GM12878 (cell line): ENCODE results near the gene PABPC1L. TPM values are rescaled to one million over a fixed set of nuclear protein-coding genes. Genes with fewer than 3 reads are reported as not detected.

Experiments used
- ATAC-seq: fragments of 200-7000 bp; cut with Tn5 transposase; 3 replicates; pipeline ENCODE4 v1.9.1; 2020; ENCODE audit warnings: mild to moderate bottlenecking, moderate library complexity
- BruUV-seq: library from RNA; stranded (reverse); fragments of 400-500 nt; replicated peaks from 2 replicates; lab custom pipeline; 2021; lab: Mats Ljungman, UMichigan
- CTCF ChIA-PET: fragments of 300-600 bp; sonication (Branson Sonifier 250); formaldehyde crosslinking; extraction: SDS; loops from one replicate; lab custom pipeline; 2021; ENCODE audit warnings: inconsistent platforms; lab: Yijun Ruan, JAX
- POLR2A ChIA-PET: fragments of 350-600 bp; formaldehyde crosslinking; extraction: SDS; loops from one replicate; lab custom pipeline; 2021; ENCODE audit warnings: inconsistent platforms; lab: Charles Lee
- RAD21 ChIA-PET: fragments of 300-600 bp; sonication (Branson Sonifier 250); formaldehyde crosslinking; loops from one replicate; lab custom pipeline; 2023; ENCODE audit warnings: antibody characterized with exemption; ENCODE audit not compliant: unreplicated experiment; lab: Charles Lee
- SMC1A ChIA-PET: fragments of 300-600 bp; sonication (Branson Sonifier 250); formaldehyde crosslinking; loops from one replicate; lab custom pipeline; 2023; ENCODE audit not compliant: unreplicated experiment, uncharacterized antibody; lab: Charles Lee
- DNase-seq: peaks from one replicate; pipeline ENCODE4 v3.0.0-alpha.2; 2011; ENCODE audit warnings: low read depth, low spot score
- FAIRE-seq: peaks from 3 replicates; lab custom pipeline; 2011; peaks lifted over from hg19 to GRCh38; lab: Jason Lieb, UNC
- H2AFZ ChIP-seq: 2 replicates; pipeline ENCODE4 v1.6.0; 2011; ENCODE audit warnings: low read depth, low read length, control low read depth; ENCODE audit not compliant: control insufficient read depth
- H3K27ac ChIP-seq: 2 replicates; pipeline ENCODE4 v1.5.1; 2011; ENCODE audit warnings: control low read depth; ENCODE audit not compliant: control insufficient read depth, insufficient read depth
- H3K27me3 ChIP-seq, 2 experiments: replicated peaks in 1 of 2; 2 replicates each; pipeline versions ENCODE4 v1.6.0 to v1.6.1; 2011; ENCODE audit warnings: low read length in 1 of 2; ENCODE audit not compliant: control insufficient read depth in 2 of 2, insufficient read depth in 2 of 2
- H3K36me3 ChIP-seq, 2 experiments: 2 replicates each; pipeline ENCODE4 v1.5.1; 2011; ENCODE audit warnings: low read length in 1 of 2; ENCODE audit not compliant: control insufficient read depth in 2 of 2, insufficient read depth in 2 of 2
- H3K4me1 ChIP-seq: 2 replicates; pipeline ENCODE4 v1.6.1; 2011; ENCODE audit warnings: mild to moderate bottlenecking, low read length, moderate library complexity, mixed read lengths; ENCODE audit not compliant: control insufficient read depth, insufficient read depth
- H3K4me2 ChIP-seq: 2 replicates; pipeline ENCODE4 v1.6.0; 2011; ENCODE audit warnings: control low read depth; ENCODE audit not compliant: control insufficient read depth, insufficient read depth
- H3K4me3 ChIP-seq: fragments of 200-600 bp; sonication (generic); 2 replicates; pipeline ENCODE4 v1.5.1; 2016
- H3K79me2 ChIP-seq: 2 replicates; pipeline ENCODE4 v1.6.0; 2011; ENCODE audit warnings: low read length; ENCODE audit not compliant: control insufficient read depth, insufficient read depth
- H3K9ac ChIP-seq: 2 replicates; pipeline ENCODE4 v1.8.0; 2011; ENCODE audit warnings: low read length, control low read depth, mixed read lengths; ENCODE audit not compliant: control insufficient read depth, insufficient read depth
- H3K9me3 ChIP-seq: replicated peaks from 3 replicates; pipeline ENCODE4 v1.5.1; 2011; ENCODE audit warnings: mild to moderate bottlenecking, low read length; ENCODE audit not compliant: control insufficient read depth, insufficient read depth
- H4K20me1 ChIP-seq: 2 replicates; pipeline ENCODE4 v1.6.0; 2011; ENCODE audit not compliant: control insufficient read depth, insufficient read depth
- HSF1 ChIP-seq: fragments of 150-350 bp; IDR thresholded peaks from 2 replicates; pipeline ENCODE4 v1.6.1; 2014; ENCODE audit warnings: mild to moderate bottlenecking, low read depth, low read length
- NR2C1 ChIP-seq: fragments of 450-650 bp; IDR thresholded peaks from 2 replicates; pipeline ENCODE4 v1.6.1; 2017; ENCODE audit warnings: antibody characterized with exemption, mild to moderate bottlenecking, moderate library complexity
- TCF12 ChIP-seq: IDR thresholded peaks from 2 replicates; pipeline ENCODE4 v1.6.1; 2011; ENCODE audit warnings: low read depth, mild to moderate bottlenecking, low read length
- ZSCAN29 ChIP-seq: fragments of 450-650 bp; IDR thresholded peaks from 2 replicates; pipeline ENCODE4 v1.6.1; 2017; ENCODE audit warnings: mild to moderate bottlenecking, moderate library complexity
- ZZZ3 ChIP-seq: IDR thresholded peaks from 2 replicates; pipeline ENCODE4 v1.6.1; 2011; ENCODE audit warnings: low read depth; ENCODE audit not compliant: control insufficient read depth, insufficient read length
- WGBS: methylation state at CpG from one replicate; pipeline ENCODE4 v1.1.6; 2016; ENCODE audit warnings: low lambda C conversion rate; ENCODE audit not compliant: insufficient replicate concordance, insufficient coverage; ENCODE audit errors: missing lambda C conversion rate; 5-methylcytosine and 5-hydroxymethylcytosine counted together
- in situ Hi-C: fragments of 300-500 bp; cut with MboI; formaldehyde crosslinking; loops from 9 replicates; pipeline ENCODE4 v1.14.3; 2018; ENCODE audit warnings: mixed read lengths
- intact Hi-C: fragments of 100-400 bp; cut with micrococcal nuclease; formaldehyde crosslinking; loops from one replicate; pipeline ENCODE4 v1.14.2; 2022; ENCODE audit not compliant: unreplicated experiment
- polyA plus RNA-seq, 11 experiments: library from polyadenylated mRNA; depleted of rRNA in 4 of 11; unstranded in 6 of 11; stranded (reverse) in 5 of 11; fragments of >200 nt; fragmentation: Nextera tagmentation in 4 of 11; fragmentation: Illumina TruSeq in 1 of 11; extraction: Ambion mirVana in 4 of 11; extraction: Trizol in 1 of 11; gene quantifications; 1 replicate in 1 of 11; 2 replicates in 10 of 11; pipeline versions ENCODE4 v1.2.1 to v1.2.3, GENCODE V29; 2011 to 2016; ENCODE audit warnings: inconsistent platforms in 2 of 11, missing spikeins in 2 of 11, low read depth in 1 of 11
- total RNA-seq, 4 experiments: library from RNA; depleted of rRNA in 3 of 4; stranded (reverse); fragments of >200 nt in 3 of 4; fragmentation: Illumina TruSeq in 1 of 4; extraction: Trizol in 1 of 4; gene quantifications; 2 replicates each; pipeline versions ENCODE4 v1.2.1 to v1.2.3, GENCODE V29; 2013 to 2021
- TF ChIP-seq, protein P1 (sequence below), 3 experiments: IDR thresholded peaks in 2 of 3; conservative IDR thresholded peaks in 1 of 3; 2 replicates each; pipeline ENCODE4 v1.5.1; 2011; ENCODE audit warnings: low read depth in 3 of 3, low read length in 3 of 3, mild to moderate bottlenecking in 3 of 3, control low read depth in 2 of 3, moderate library complexity in 2 of 3, inconsistent platforms in 1 of 3, mixed read lengths in 1 of 3; ENCODE audit not compliant: control insufficient read depth in 2 of 3, insufficient read depth in 1 of 3; ENCODE audit errors: extremely low read depth in 1 of 3

PABPC1L gene
- total and polyA plus RNA-seq, 10 of the 15 experiments (the other 5 are each of a cell fraction or from before 2014, with no cell fraction given) = 6.1 to 66.8 (median 11.9) TPM

DNA sequence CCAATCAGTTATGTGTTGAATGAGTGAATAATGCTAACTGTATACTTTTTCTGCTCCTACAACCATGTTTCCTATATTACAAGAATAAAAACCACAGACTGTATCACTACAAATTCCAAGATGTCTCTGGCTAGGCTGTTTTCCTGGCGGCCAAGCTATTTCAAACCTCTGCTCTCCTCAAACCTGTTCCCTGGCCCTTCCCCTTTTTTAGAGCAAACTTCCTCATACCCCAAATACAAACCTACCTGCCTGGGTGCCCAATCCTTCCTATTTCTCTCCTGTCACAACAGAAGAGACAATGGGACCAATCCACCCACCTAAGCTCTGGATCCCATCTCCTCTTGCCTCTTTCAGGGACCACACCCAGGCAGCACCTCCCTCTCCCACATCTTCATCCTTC lies 42.9 kb downstream of the PABPC1L start (continued):
- TF ChIP-seq, protein P1, sequence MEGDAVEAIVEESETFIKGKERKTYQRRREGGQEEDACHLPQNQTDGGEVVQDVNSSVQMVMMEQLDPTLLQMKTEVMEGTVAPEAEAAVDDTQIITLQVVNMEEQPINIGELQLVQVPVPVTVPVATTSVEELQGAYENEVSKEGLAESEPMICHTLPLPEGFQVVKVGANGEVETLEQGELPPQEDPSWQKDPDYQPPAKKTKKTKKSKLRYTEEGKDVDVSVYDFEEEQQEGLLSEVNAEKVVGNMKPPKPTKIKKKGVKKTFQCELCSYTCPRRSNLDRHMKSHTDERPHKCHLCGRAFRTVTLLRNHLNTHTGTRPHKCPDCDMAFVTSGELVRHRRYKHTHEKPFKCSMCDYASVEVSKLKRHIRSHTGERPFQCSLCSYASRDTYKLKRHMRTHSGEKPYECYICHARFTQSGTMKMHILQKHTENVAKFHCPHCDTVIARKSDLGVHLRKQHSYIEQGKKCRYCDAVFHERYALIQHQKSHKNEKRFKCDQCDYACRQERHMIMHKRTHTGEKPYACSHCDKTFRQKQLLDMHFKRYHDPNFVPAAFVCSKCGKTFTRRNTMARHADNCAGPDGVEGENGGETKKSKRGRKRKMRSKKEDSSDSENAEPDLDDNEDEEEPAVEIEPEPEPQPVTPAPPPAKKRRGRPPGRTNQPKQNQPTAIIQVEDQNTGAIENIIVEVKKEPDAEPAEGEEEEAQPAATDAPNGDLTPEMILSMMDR (IDR thresholded peaks at IDR 0.05 in 2 of 3, conservative IDR thresholded peaks at IDR 0.05 in 1 of 3; ENCODE audit: control insufficient read depth in 2 of 3, extremely low read depth in 1 of 3, insufficient read depth in 1 of 3, low read depth in 3 of 3, low read length in 3 of 3) = no peak
- TF ChIP-seq HSF1 = no peak

DNA sequence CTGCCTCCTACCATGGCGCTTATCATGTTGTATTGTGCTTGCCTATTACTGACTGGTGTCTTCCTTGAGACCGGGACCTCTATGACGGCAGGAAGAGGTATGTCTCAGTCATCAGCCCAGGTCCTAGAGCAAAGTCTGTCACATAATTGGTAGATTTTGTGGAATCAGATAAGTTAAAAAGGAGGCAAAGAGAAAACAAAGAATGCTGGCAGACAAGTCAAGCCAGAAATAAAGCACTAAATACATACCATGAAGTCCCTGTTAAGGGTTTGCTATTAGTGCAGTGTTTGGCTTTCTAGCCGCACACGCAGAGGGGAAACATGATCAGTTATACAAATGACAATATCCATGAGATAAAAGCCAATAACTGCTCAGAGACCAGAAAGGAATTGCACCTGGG lies 44.4 kb downstream of the PABPC1L start:
- ChIA-PET CTCF (interaction anchor here (0.8 to 2.1 kb wide), 2 partner anchors 12 to 90 kb away, joined by 3 to 7 read pairs; no protein-coding TSS in a partner anchor), RAD21 (no interaction called here), POLR2A (no interaction called here), SMC1A (interaction anchor here (0.8 kb wide), 1 partner anchor 12 kb away, joined by 4 read pairs; no protein-coding TSS in a partner anchor)
- 96% methylated on average over 5 of the region's 5 CpGs for WGBS
- no peak overlapping the region for H3K27ac ChIP-seq
- no peak overlapping the region for H2AFZ ChIP-seq
- H3K4me3 ChIP-seq = no peak overlapping the region
- no peaks in the 10 kb centered on the region for H3K9me3 ChIP-seq
- peaks cover 18% of the 10 kb centered on the region for H3K4me1 ChIP-seq
- ATAC-seq = no peak
- intact Hi-C loops = no loop called here
- in situ Hi-C loops = no loop called here
- H4K20me1 ChIP-seq = peaks cover 3% of the 10 kb centered on the region; the same call in 1 of the 2 replicates
- TF ChIP-seq NR2C1 = no peak
- no peak for TF ChIP-seq TCF12
- TF ChIP-seq ZZZ3 = no peak
- no peak for TF ChIP-seq ZSCAN29
- BruUV-seq = no TSS peak
- H3K4me2 ChIP-seq = no peak overlapping the region
- no peak overlapping the region for H3K9ac ChIP-seq
- peaks cover 38% of the 10 kb centered on the region for H3K79me2 ChIP-seq
- no peak for DNase-seq
- no peak for FAIRE-seq
- peaks cover 16 to 70% of the 10 kb centered on the region in 2 experiments for H3K36me3 ChIP-seq
- H3K27me3 ChIP-seq = no peaks in the 10 kb centered on the region
